ENCODE measurements around the gene DPF3.

DPF3 gene

GRCh38 chr14:72599579-72600470 lies 294.1 kb downstream of the DPF3 start:
- DNase-seq (ENCODE audit: low spot score), result no peak

GRCh38 chr14:72598306-72598705 lies 295.6 kb downstream of the DPF3 start:
- peak; percentile 19 for DNase-seq (ENCODE audit: low spot score)

GRCh38 chr14:72597252-72598233 lies 296.4 kb downstream of the DPF3 start:
- DNase-seq (ENCODE audit: low spot score), result no peak

GRCh38 chr14:72595152-72595862 lies 298.6 kb downstream of the DPF3 start:
- no peak for DNase-seq (ENCODE audit: low spot score)

GRCh38 chr14:72594099-72594901 lies 299.6 kb downstream of the DPF3 start:
- no peak for DNase-seq (ENCODE audit: low spot score)

- DNase-seq (ENCODE audit: low spot score), result no peak
Measured at GRCh38 chr14:72591391-72591790, 302.5 kb downstream of the DPF3 start.

- no peak for DNase-seq (ENCODE audit: low spot score)
Measured at GRCh38 chr14:72590577-72590976, 303.3 kb downstream of the DPF3 start.

GRCh38 chr14:72589652-72590051 lies 304.2 kb downstream of the DPF3 start:
- DNase-seq (ENCODE audit: low spot score), result no peak

- no peak for DNase-seq (ENCODE audit: low spot score)
Measured at GRCh38 chr14:72588521-72588920, 305.4 kb downstream of the DPF3 start.

- DNase-seq (ENCODE audit: low spot score), result no peak
Measured at GRCh38 chr14:72583316-72584272, 310.3 kb downstream of the DPF3 start.

GRCh38 chr14:72582582-72582981 lies 311.3 kb downstream of the DPF3 start:
- DNase-seq (ENCODE audit: low spot score), result no peak

- no peak for DNase-seq (ENCODE audit: low spot score)
Measured at GRCh38 chr14:72578514-72578913, 315.4 kb downstream of the DPF3 start.

- no peak for DNase-seq (ENCODE audit: low spot score)
Measured at GRCh38 chr14:72577521-72577920, 316.4 kb downstream of the DPF3 start.

- no peak for DNase-seq (ENCODE audit: low spot score)
Measured at GRCh38 chr14:72576258-72576657, 317.6 kb downstream of the DPF3 start.

GRCh38 chr14:72574715-72575114 lies 319.2 kb downstream of the DPF3 start:
- no peak for DNase-seq (ENCODE audit: low spot score)

GRCh38 chr14:72573725-72574417 lies 320.0 kb downstream of the DPF3 start:
- DNase-seq (ENCODE audit: low spot score), result no peak

Measured in NAMALWA (cell line).